Right ventricle myocardium inferior (tissue), 1 donor: ENCODE measurements around the gene SOS2. TPM values are rescaled to one million over a fixed set of nuclear protein-coding genes. Genes with fewer than 3 reads are reported as not detected.
A peak's percentile ranks its signal among the peaks of the same experiment; 100 is the strongest.
"Not testable (repeated sequence)": the region's sequence is repeated elsewhere in the genome, so short reads cannot be mapped to it uniquely, and the experiment has no call there.

Experiments used
- ATAC-seq: fragments of 200-7000 bp; cut with Tn5 transposase; one replicate; pipeline ENCODE4 v1.9.1; 2020; ENCODE audit warnings: mild to moderate bottlenecking, moderate library complexity
- DNase-seq: peaks from one replicate; pipeline ENCODE4 v3.0.0; 2021; ENCODE audit errors: missing footprints
- intact Hi-C: fragments of 100-400 bp; cut with DNase I; formaldehyde crosslinking; loops from one replicate; pipeline ENCODE4 v1.11.0; 2022
- total RNA-seq: library from RNA; stranded (reverse); fragmentation: NEBNext Ultra II Directional; extraction: Animal tissue kit (Norgen Biotek cat#: 25700); gene quantifications from one replicate; pipeline ENCODE4 v1.2.1, GENCODE V29; 2021
- donor health status: DM: no; HTN: yes; CAD: no; lungs with severe emphysema.

SOS2 gene
- total RNA-seq, 1 donor from 2014 or later, result 35.6 TPM

GRCh38 chr14:50230701-50231474, 490 bp downstream of the SOS2 start:
- intact Hi-C loops, result loop anchor here (5.0 kb wide), 1 partner anchor 369 kb away; no protein-coding TSS in a partner anchor
- ATAC-seq (peak; percentile 14), DNase-seq (peak; percentile 83)

GRCh38 chr14:50230401-50230700, 1.0 kb downstream of the SOS2 start:
- no peak for DNase-seq
- no peak for ATAC-seq
- intact Hi-C loops, result loop anchor here (5.0 kb wide), 1 partner anchor 368 kb away; no protein-coding TSS in a partner anchor

- intact Hi-C loops, result loop anchor here (5.0 kb wide), 1 partner anchor 367 kb away; no protein-coding TSS in a partner anchor
- ATAC-seq, result no peak
Observed at GRCh38 chr14:50229681-50230080, 1.7 kb downstream of the SOS2 start.

GRCh38 chr14:50228313-50228712, 3.1 kb downstream of the SOS2 start:
- DNase-seq (no peak), ATAC-seq (no peak)
- intact Hi-C loops, result no loop called here

More at GRCh38 chr14:50229681-50230080, 1.7 kb downstream of the SOS2 start:
- DNase-seq, result no peak

GRCh38 chr14:50225974-50226297, 5.4 kb downstream of the SOS2 start:
- intact Hi-C loops, result no loop called here
- ATAC-seq, result no peak
- no peak for DNase-seq

GRCh38 chr14:50225067-50225973, 6.1 kb downstream of the SOS2 start:
- intact Hi-C loops, result no loop called here
- DNase-seq, result no peak
- peak; percentile 87 for ATAC-seq

- intact Hi-C loops, result no loop called here
- DNase-seq, result no peak
- no peak for ATAC-seq
Observed at GRCh38 chr14:50222055-50222613, 9.2 kb downstream of the SOS2 start.

GRCh38 chr14:50218501-50218900, 12.9 kb downstream of the SOS2 start:
- no peak for ATAC-seq
- intact Hi-C loops, result no loop called here
- no peak for DNase-seq

GRCh38 chr14:50215416-50215815, 16.0 kb downstream of the SOS2 start:
- DNase-seq (no peak), ATAC-seq (no peak)
- intact Hi-C loops, result no loop called here

GRCh38 chr14:50213795-50214194, 17.6 kb downstream of the SOS2 start:
- intact Hi-C loops, result no loop called here
- DNase-seq (no peak), ATAC-seq (no peak)

GRCh38 chr14:50212726-50213125, 18.7 kb downstream of the SOS2 start:
- ATAC-seq (no peak), DNase-seq (no peak)
- intact Hi-C loops, result no loop called here

- intact Hi-C loops, result no loop called here
- no peak for DNase-seq
- ATAC-seq, result no peak
Observed at GRCh38 chr14:50210074-50210473, 21.3 kb downstream of the SOS2 start.

- no peak for ATAC-seq
- no peak for DNase-seq
Observed at GRCh38 chr14:50198499-50198898, 32.9 kb downstream of the SOS2 start.

GRCh38 chr14:50191499-50191898, 39.9 kb downstream of the SOS2 start:
- DNase-seq, result no peak
- intact Hi-C loops, result no loop called here
- ATAC-seq, result no peak

More at GRCh38 chr14:50198499-50198898, 32.9 kb downstream of the SOS2 start:
- intact Hi-C loops, result no loop called here

GRCh38 chr14:50186107-50186506, 45.3 kb downstream of the SOS2 start:
- intact Hi-C loops, result no loop called here
- ATAC-seq, result no peak
- DNase-seq, result no peak

- ATAC-seq (no peak), DNase-seq (no peak)
- intact Hi-C loops, result no loop called here
Observed at GRCh38 chr14:50173891-50174290, 57.5 kb downstream of the SOS2 start.

- no peak for DNase-seq
- ATAC-seq, result no peak
- intact Hi-C loops, result no loop called here
Observed at GRCh38 chr14:50171895-50172294, 59.5 kb downstream of the SOS2 start.

GRCh38 chr14:50167381-50167780, 64.0 kb downstream of the SOS2 start:
- DNase-seq, ATAC-seq, intact Hi-C loops: not testable (repeated sequence)

GRCh38 chr14:50156111-50156510, 75.3 kb downstream of the SOS2 start:
- intact Hi-C loops, result no loop called here
- ATAC-seq (no peak), DNase-seq (no peak)

GRCh38 chr14:50148799-50149198, 82.6 kb downstream of the SOS2 start:
- ATAC-seq (no peak), DNase-seq (no peak)
- intact Hi-C loops, result no loop called here
